WI38 (cell line): ENCODE measurements around the gene MFNG.

Source experiments
- H3K4me3 ChIP-seq: 2 replicates; pipeline ENCODE4 v1.5.1; 2011; ENCODE audit warnings: low read depth, mild to moderate bottlenecking, control low read depth, low read length
- CTCF ChIP-seq: IDR thresholded peaks from 2 replicates; pipeline ENCODE4 v1.5.1; 2012; ENCODE audit warnings: low read depth, mild to moderate bottlenecking, control low read depth, low read length

Gene MFNG

DNA sequence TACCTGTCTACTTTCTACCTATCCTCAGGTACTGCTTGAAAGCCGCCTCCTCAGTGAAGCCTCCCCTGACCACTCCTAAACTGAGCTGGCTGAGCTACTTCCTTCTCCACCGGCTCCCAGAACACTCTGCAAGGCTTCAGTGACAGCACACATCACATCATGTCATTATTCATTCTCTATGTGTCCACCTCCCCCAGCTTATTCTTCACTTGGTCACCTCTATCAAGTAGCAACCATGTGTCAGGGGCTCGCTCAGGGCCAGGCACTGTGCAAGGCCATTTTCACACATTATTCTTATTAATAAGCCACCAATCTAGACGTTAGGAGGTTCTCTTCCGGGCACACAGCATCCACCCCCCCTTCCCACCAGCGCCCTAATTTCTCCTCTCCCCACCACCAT is 55.2 kb downstream of the MFNG start:
- no peak for TF ChIP-seq CTCF
- no peak overlapping the region for H3K4me3 ChIP-seq

- peak; percentile 74 for TF ChIP-seq CTCF
- H3K4me3 ChIP-seq: no peak overlapping the region
Observed at GRCh38 chr22:37428649-37429586, 57.3 kb downstream of the MFNG start.

GRCh38 chr22:37427711-37428635 is 58.2 kb downstream of the MFNG start:
- TF ChIP-seq CTCF: no peak
- peak overlapping the region; percentile 65 for H3K4me3 ChIP-seq

- peak within 1 kb of the TSS; percentile 65 for H3K4me3 ChIP-seq
Observed at GRCh38 chr22:37427135-37427710, 59.0 kb downstream of the MFNG start, which contains the start of gene ELFN2. TSS of gene ELFN2 (minus strand) at chr22:37427479. CDS start at chr22:37375534, 51,945 bp downstream.

GRCh38 chr22:37426706-37427134 is 59.5 kb downstream of the MFNG start:
- no peak for TF ChIP-seq CTCF
- peak overlapping the region; percentile 65 for H3K4me3 ChIP-seq

More at GRCh38 chr22:37427135-37427710, 59.0 kb downstream of the MFNG start, which contains the start of gene ELFN2:
- no peak for TF ChIP-seq CTCF

DNA sequence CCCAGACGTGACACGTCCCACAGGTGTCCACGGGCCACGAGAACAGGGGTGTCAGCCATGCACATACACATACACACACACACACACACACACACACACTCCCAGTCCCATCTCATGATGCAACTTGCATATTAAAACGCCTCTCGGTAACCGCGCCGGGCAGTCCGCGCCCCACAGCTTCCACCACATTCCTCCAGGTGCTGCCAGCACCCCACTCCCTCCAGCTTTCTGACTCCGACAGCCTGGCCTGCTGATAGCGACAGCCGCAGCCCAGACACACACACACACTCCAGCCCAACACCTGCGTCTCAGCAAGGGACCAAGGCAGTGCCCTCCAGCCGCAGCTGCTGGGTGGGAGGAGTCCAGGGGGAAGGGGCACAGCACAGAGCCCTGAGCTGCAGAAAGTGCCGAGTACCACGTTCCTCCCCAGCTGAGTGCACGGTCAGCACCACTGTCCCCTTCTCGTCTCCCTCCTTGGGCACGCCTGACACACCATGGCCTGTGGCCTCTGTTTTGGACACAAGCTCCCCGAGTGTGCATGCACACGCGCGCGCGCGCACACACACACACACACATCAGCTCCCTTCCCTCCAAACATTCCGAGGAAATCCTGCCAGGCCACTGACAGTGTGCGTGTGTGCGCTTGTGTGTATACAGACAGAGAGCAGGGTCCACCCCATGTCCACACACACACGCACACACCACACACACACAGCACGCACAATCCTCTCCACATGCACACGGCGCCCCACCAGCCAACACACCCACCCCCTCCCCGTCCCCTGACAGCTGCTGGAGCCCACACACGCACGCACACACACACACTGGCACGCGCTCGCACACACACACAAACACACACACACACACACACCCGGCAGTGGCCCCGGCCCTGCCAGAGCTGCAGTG is 60.1 kb downstream of the MFNG start:
- no peak for TF ChIP-seq CTCF
- H3K4me3 ChIP-seq: peak overlapping the region; percentile 65
